HG03342 (cell line): ENCODE measurements around the gene SETD3.
"Not testable (repeated sequence)": the region's sequence is repeated elsewhere in the genome, so short reads cannot be mapped to it uniquely, and the experiment has no call there.

Experiments used
- ATAC-seq: cut with Tn5 transposase; IDR thresholded peaks from one replicate; pipeline ENCODE4 v1.9.1; 2021; ENCODE audit warnings: mild to moderate bottlenecking, moderate library complexity; ENCODE audit not compliant: unreplicated experiment

Gene SETD3

DNA sequence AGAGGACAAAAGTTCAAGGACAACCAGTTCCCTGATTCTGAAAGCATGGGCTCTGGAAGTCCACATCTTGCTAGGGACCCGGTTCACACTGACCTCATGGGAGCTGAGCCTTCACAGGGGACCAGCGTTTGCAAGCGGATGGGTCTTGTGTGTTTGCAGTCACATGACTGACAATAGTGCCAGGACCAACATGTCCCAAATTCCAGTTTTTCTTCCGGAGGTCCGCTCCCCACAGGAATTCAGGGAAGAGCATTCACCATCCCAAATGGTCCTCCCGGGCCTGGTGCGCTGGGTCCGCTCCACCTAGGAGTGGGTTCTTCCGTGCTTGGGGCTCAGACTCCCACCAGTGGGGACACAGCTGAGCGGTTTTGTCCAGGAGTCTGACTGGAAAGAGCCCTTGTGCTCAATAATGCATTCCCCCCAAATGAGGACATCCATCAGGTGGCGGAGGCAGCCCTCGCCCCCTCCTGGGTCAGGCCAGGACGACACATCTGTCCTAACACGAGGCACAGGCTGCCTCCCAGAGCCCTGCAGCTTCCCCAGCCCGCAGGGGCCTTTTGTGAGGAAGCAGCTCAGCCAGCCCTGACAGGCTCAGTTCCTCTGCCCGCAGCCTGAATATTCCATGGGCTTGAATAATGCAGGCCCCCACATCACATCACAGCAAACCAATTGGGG is 116.9 kb downstream of the SETD3 start:
- ATAC-seq = no peak

DNA sequence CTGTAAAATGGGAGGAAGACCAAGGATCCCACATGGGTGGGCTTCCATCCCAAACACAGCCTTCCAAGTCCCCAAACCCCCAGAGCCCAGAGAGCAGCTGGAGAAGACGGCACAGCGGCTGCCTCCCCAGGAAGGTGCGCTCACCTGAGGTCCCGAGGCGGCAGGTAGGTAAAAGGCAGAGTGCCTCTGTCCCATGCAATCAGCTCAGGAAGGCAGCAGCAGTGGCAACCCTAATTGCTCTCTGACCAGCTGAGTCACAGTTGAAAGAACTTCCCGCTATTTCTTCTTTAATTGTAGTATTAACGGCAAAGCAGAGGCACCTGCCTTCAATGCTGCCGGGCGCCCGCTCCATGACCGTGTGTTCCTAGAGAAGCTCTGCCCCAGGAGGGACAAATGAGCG is 117.6 kb downstream of the SETD3 start:
- no peak for ATAC-seq

DNA sequence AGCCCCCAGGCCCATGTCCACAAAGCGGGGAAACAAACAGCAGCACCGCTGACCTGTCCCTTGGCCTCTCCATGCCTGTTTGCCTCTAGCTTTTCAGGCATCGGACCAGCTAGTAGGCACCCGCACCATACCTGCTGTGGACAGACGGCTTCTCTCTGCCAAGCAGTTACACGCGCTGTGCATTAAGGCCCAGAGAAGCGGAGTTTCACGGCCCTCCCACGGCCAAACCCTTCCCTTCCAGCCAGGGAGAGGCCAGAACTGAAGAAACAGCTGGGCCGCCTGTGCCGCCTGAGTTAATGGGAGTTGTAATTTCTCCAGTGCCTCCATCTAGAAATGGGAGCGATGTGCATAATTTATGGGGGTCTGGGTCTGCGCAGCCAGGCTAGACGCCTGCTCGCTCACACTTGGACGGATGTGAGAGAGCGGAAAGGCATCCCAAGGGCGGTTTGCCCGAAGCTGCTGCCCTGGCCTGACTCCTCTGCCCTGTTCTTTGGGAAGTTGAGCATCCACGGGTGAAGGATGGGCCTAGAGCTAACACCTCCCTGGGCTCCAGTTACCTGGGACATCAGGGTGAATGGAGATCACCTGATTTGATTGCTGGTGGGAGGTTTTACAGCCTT is 119.0 kb downstream of the SETD3 start:
- ATAC-seq = no peak

DNA sequence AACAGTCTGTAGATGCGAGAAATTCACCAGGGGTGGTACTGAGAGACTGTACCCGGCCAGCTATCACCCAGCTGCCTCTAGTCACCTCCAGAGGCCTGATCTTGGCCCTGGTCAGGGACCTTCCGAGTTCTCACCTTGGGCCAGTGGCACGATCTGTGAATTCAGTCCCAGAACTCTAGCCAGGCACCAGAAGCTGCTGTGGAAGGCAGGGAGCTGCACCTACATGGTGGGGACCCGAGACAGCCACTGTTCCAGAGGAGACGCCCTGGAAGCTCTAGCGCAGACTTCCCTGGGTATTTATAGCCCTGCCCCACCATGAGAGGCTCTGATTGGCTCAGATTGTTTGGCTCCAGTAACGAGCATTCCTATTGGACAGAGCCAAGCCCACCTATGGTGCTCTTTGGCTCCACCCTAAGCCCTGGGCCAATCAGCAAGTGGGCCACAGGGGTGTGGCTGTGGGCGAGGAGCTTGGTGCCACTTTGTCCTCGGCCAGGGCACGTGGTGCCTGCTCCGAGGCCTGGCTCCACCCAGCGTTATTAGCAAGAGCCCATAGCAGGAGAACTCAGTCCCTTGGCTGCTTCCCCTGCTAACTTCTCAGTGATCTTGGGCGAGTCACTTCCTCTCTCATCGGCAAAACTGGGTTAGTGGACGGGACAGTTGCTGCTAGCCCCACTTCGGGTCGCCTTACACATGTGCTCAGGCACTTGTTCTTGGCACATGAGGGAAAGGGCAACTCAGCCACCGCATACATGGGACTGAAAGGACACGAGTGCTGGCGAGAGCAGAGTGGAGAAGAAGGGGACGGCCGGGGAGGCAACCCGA is 119.7 kb downstream of the SETD3 start:
- no peak for ATAC-seq

DNA sequence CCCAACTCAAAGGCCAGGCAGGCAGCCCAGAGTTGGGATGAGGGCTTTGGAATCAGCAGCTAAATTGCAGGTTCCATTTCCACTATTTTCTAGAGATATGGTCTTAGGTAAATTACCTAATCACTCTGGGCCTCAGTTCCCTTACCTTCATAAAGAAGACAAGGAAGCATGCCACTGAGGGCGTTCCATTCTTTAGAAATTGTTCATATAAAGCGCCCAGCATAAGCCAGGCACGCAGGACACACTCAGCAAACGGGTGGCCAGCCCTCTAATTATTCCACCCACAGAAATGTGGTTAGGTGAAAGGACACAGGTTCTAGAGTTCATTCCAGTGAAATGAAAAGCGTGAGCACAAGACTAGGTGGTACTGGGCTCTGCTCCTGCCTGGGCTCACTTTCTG is 120.8 kb downstream of the SETD3 start:
- no peak for ATAC-seq

DNA sequence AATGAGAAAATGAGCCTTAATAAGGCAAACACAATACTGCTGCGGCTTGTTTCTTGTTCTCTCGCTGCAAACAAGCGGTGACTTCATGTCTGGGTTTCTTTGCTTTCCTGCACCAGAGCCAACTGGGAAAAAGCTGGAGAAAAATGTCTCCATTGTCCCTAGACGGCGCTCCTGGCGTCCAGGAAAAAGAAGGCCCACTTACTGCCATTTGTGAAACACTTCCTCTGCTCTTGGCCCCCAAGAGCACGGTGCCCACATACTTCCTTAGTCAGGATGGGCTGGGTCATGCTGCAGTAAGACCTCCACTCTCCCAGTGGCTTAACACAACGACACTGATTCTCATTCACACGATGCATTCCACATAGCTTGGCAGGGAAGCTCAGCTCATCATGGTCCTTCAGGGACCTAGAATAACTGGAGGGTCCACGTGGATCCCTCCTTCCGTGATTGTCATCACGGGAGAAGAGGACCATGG is 122.7 kb downstream of the SETD3 start:
- no peak for ATAC-seq

DNA sequence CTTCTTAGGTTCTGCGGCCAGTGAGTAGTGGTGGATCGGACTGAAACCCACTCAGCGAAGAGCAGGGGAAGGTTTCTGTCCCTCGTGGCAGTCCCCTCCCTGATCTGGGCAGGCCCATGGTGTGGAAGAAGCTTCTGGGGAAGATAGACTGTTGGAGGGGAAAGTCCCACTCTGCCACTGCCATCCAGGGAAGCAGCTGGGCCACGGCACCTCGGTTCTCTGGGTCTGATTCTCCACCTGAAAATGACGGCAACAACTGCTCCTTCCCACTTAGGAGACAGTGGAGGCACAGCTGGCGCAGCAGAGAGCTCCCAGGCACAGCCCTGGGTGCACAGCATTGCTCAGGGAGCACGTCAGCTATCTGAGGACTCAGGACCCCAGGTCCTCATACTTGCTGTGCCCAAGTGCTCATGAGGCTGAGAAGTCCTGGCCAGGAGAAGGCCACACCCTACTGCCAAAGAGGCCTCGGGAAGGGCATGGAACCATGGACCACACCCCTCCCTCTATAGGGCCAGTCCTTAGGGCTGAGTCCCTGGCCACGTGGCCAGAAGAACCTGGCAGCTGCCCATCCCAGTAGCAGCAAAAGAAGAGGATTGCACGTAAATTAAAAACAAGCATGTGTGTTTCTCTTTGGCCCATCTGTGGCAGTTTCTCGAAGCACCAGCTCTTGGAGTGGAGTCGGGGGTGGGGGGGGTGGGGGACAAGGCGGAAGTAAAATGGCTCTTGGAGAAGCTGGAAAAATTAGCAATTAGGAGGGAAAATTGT is 123.3 kb downstream of the SETD3 start:
- no peak for ATAC-seq

DNA sequence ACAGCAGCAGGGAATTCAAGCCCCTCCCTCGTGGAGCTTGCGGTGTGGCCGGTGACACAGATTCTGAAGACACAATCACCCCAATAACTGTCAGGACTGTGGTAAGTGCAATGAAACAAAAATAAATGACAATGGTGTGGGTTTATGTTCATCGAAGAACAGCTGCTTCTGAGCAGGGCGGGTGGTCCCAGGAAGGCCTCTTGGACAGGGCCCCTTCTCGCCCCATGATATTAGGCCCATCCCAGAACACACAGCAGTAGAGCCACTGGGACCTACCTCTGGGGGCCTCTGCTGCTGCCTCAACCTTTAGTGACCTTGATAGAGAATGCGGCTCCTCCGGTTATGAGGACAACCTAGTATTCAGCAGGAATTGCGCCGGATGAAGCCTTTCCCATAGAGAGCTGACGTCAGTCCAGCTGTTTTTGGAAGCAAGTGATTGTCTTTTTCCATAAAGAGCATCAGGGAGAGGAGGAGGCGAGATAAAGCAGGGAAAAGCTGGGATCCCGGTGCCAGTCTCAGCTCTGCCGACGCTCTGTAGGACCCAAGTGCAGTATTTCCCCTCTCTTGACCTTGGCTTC is 124.5 kb downstream of the SETD3 start:
- no peak for ATAC-seq

DNA sequence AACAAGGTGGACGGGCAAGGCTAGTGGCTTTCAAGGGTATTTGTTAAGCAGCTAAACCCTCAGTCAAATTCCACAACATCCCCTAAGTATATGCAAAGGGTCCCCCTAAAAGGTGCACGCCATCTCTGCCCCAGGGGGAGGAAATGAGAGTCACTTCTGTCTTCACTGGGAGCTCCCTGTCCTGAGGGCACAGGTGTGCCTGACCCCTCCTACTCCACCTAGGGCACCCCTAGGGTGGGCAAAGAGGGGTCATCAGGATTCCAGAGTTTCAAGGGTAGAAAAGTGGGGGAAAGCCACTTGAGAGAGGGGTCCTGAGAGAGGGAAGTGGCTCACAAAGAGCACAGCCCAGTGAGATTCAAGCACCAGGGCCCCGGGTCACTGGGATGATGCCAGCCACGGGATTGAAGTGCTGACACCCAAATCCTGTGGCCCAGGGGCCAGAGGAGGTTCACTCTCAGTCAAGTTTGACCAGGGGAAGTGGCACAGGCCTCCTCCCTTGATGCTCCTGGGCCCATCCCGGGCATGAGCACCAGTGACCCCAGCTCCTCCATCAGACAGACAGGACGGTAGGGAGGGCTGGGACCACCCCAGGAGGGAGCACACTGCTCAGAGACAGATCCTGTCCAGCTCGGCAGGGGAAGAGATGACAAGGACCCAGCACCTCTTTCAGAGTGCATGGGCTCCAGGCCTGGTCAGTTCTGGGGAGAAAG is 126.3 kb downstream of the SETD3 start:
- no peak for ATAC-seq

DNA sequence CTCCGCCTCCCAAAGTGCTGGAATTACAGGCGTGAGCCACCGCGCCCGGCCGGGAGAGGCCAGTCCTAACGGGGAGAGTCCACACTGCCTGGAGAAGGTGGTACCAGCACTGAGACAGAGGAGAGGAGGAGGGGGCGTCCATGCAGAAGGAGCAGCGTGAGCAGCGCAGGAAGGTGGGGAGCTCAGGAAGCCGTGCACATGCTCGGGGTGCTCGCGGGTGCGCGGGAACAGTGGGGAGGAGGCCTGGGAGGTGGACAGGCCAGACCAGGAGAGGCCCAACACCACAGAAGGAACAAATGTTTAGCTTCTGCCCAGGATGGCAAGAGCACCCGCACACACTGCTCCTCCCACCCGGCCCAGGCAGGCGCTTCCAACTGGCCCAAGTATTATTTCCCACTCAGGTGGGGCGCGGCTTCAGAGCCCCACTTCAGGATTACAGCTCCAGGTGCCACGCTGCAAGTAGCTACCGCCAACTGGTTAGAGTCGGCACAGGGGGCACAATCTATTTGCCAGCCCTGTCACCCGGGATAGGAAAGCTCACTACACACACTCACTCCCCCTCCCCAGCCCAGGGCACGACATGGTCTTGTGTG is 127.9 kb downstream of the SETD3 start:
- no peak for ATAC-seq

DNA sequence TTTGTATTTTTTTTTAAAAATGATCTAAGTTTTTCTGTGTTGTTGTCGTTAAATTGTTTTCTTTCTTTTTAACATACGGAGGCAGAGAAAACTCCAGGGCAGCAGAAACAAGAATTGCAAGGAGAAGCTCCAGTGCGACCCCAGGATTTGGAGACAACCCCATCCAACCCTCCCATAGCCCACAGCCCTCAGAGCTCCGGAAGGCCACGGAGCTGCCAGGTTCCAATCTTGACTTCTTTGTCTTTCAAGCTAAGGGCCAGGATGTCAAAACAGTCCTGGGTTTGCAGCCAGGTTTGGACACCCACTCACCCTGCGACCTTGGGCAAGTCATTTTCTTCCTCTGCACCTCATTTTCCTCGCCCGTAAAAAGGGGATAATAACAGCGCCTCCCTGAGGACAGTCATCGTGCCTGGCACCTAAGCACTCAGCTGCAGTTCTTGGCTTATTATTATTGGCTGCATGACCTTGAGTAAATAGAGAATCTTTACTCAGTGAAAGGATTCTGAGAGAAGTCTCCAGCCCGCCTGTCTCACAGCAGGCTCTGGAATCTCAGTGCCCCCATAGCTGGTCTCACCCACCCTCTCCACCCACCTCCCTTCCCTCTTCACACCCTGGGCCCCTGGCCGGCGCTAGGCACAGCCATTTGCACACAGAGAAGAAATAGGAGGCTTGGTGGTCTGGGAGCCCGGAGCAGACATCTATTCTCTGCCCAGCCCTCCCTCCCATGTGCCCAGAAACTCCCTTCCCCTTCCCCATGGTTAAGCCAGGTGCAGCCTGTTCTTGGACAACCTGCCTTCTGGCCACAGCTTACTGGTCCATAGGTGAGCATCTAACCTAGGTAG is 129.3 kb downstream of the SETD3 start:
- no peak for ATAC-seq

DNA sequence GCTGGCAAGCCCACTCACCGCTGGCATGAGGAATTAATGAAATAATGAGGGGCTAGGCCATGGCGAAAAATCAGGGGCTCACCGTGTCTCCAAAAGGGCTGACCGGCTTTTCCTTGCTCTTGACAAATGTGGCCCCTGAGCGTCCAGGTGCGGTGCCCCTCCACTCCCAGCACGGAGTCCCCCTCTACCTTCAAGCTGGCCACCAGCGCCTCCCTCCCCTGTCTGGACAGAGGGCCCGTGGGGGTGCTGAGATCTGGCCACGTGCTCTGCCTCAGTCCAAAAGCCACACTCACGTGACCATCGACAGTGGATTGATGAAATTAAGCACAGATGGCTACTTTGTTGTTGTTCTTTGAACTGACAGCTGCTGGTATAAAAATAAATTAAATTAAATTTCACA is 129.9 kb downstream of the SETD3 start:
- no peak for ATAC-seq

DNA sequence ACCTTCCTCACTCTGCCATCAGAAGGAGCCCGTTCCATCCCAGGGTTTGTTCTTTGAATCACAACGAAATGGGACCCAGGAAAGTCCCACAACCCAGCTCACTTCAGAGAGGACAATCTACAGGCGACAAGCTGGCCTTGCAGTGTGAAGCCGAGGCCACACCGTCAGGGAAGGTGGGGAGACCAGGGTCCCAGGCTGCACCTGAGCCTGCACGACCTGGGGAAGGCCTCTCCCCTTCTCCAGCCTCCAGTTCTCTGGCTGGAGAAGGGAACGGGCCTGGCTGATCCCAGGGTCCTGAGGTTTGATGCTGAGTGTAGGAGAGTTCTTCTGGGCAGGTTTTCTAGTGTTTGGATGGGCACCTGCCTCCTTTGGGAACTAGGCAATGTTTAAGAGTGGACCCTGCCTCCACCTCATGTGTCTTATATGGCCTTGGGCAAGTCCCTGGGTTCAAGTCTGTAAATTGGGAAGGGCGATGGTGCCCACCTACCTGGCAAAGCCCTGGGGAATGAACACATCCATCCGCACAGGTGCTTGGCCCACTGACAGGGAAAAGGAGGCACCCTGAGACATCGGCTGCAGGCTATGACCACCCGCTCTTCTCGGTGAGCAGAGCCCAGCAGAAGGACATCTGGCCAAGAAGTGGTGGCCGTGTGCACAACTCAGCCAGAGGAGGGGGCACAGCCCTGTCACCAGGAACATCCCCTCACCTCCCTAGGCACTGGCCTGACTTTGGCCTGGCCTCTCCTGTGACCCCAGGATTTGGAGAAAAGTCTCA is 130.8 kb downstream of the SETD3 start:
- ATAC-seq = no peak

DNA sequence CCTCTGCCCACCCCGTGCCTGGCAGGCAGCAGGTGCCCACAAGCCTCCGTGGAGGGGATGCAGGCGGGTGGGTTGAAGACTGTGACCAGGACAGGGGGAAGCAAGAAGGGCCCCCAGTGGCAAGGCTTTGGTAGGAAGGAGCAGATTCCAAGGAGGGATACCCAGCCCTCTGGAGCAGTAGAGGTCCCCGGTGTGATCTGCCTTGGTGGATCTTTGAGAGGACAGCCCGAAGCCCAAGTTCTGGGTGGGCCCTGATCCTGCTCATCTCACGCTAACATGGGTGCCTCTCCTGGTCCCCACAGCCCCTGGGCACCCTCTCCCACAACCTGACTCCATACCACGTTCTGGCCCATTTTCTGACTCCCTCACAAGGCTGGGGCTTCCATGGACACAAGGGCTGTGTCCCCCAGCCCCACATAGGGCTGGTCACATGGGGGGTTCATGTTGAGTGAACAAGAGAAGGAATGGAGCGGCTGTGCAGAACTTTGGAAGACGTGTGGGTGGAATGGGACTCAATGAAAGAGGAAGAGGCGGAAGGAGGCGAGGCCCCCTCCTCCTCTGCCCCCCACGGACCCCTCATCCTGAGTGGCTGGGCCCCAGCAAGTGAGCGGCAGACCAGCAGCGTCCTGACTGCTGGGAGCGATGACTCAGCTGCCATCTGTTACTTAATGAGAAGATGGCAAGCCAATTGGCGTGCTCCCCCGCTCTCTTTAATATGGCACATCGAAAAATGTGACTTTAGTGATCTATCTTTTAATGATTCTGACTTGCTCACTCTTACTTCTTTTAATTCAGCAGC is 131.6 kb downstream of the SETD3 start:
- ATAC-seq = no peak

DNA sequence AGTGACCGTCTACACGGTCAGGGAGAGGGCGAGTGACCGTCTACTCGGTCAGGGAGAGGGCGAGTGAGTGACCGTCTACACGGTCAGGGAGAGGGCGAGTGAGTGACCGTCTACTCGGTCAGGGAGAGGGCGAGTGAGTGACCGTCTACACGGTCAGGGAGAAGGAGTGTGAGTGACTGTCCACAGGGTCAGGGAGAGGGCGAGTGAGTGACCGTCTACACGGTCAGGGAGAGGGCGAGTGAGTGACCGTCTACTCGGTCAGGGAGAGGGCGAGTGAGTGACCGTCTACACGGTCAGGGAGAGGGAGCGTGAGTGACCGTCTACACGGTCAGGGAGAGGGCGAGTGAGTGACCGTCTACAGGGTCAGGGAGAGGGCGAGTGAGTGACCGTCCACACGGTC is 132.4 kb downstream of the SETD3 start:
- not testable (repeated sequence) for ATAC-seq
